ENCODE results near the gene RGS7.

DNA sequence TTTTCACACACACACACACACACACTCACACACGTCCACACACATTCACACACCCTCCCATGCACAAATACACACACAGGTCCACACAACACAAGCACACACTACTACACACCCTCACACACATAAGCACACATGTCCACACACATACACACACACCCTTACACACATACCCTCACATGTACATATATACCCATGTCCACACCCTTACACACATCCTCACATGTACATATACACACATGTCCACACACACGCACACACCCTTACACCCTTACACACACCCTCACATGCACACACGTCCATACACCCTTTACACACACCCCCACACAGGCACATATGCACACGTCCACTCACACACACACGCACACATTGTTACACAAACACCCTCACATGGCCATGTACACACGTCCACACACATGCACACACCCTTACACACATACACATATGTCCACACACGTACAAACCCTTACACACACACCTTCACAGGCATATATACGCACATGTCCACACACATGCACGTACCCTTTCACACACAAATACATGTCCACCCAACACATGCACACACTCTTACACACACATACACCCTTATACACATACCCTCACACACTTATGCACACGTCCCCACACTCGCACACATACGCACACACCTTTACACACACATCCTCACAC lies 50.7 kb downstream of the RGS7 start:
- TF ChIP-seq, protein P1, sequence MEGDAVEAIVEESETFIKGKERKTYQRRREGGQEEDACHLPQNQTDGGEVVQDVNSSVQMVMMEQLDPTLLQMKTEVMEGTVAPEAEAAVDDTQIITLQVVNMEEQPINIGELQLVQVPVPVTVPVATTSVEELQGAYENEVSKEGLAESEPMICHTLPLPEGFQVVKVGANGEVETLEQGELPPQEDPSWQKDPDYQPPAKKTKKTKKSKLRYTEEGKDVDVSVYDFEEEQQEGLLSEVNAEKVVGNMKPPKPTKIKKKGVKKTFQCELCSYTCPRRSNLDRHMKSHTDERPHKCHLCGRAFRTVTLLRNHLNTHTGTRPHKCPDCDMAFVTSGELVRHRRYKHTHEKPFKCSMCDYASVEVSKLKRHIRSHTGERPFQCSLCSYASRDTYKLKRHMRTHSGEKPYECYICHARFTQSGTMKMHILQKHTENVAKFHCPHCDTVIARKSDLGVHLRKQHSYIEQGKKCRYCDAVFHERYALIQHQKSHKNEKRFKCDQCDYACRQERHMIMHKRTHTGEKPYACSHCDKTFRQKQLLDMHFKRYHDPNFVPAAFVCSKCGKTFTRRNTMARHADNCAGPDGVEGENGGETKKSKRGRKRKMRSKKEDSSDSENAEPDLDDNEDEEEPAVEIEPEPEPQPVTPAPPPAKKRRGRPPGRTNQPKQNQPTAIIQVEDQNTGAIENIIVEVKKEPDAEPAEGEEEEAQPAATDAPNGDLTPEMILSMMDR (IDR thresholded peaks at IDR 0.05) = no peak
- TF ChIP-seq EP300 (IDR thresholded peaks at IDR 0.05) = no peak
- TF ChIP-seq POLR2A (IDR thresholded peaks at IDR 0.05; ENCODE audit: low read depth) = no peak

All from esophagus muscularis mucosa (tissue), 4 donors.